Measurements from ENCODE around the gene ZNF629.
"Not testable (repeated sequence)": the region's sequence is repeated elsewhere in the genome, so short reads cannot be mapped to it uniquely, and the experiment has no call there.

ZNF629 gene

DNA sequence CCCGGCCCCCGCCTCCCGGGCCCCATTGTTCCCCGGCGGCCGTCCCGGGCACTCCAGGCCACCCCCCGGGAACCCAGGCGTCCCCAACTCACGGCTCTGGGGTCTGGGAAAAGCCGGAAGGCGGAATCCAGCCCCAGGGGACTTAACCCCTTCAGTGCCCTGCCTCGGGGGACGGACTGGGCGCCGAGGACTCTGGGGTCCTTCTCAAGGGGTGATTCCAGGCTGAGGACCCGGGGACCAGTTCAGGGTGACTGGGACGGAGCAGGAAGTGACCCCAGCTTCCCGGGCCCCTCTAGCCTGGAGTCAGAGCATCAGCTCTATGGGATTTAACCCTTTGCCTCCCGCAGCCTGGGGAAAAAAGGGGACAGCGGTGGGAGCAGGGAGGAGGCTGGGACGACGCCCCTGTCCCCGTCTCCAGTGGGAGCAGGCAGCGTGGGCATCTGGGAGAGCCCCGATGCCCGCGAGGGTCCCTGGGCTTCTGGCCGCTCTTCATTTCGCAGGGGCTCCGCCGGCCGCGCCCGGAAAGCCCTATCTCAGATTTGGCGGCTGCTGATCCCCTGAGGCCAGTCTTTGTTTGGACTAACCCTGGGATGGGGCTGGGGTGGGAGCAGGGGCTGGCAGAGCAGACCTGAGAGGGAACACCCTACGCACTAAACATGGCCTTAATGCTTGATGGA is at the start of gene ZNF629:
Gene ZNF629, minus strand, starts transcription at position 270 of the 677 bp plus-strand sequence. CDS start 2,723 bp downstream, outside the sequence.
- in situ Hi-C loops (cut with MboI; ENCODE audit: low sequenced_read_pairs), result no loop called here

DNA sequence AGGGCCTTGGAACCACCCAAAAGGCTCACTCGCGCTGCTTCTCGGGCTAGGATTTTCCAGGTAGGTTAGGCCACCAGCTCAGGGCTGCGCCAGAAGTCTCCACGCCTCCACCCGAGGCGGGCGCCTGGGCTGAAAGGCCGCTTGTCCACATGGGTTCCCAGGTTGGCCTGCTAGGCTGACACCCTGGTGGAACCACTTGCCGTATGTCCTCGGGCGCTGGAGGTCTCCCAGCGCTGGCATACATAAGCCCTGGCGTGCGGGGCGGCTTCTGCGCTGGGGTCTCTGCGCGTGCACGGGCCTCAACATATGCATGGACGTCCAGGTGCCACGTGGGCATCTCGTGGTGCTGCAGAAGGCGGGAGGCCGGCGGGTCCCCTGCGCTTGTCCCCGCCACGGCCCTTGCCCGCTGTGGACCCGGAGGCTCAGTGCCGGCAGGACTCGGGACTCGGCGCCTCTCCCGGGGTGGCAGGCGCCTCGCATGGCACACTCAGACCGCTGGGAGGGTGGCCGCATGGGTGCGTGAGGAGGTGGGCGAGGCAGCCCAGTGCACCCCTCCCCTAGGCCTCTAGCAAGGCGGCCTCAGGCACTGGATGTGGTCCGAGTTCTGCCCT is 47.2 kb upstream of the ZNF629 start:
- in situ Hi-C loops (cut with MboI; ENCODE audit: low sequenced_read_pairs), result no loop called here

DNA sequence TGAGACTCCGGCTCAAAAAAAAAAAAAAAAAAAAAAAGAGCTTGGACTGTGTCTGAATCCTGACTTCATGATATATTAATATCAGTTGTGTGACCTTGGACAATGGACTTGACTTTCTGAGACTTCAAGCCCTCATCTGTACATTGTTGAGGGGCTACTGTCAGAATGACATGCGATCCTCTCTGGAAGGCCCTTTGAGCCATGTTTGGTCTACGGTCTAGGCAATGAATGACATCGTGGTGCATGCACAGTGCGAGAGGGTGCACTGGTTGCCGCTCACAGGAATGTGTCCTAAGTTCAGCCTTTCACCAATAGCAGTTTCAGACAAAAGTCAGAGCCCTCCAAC is 43.0 kb upstream of the ZNF629 start:
- in situ Hi-C loops (cut with MboI; ENCODE audit: low sequenced_read_pairs), result no loop called here

DNA sequence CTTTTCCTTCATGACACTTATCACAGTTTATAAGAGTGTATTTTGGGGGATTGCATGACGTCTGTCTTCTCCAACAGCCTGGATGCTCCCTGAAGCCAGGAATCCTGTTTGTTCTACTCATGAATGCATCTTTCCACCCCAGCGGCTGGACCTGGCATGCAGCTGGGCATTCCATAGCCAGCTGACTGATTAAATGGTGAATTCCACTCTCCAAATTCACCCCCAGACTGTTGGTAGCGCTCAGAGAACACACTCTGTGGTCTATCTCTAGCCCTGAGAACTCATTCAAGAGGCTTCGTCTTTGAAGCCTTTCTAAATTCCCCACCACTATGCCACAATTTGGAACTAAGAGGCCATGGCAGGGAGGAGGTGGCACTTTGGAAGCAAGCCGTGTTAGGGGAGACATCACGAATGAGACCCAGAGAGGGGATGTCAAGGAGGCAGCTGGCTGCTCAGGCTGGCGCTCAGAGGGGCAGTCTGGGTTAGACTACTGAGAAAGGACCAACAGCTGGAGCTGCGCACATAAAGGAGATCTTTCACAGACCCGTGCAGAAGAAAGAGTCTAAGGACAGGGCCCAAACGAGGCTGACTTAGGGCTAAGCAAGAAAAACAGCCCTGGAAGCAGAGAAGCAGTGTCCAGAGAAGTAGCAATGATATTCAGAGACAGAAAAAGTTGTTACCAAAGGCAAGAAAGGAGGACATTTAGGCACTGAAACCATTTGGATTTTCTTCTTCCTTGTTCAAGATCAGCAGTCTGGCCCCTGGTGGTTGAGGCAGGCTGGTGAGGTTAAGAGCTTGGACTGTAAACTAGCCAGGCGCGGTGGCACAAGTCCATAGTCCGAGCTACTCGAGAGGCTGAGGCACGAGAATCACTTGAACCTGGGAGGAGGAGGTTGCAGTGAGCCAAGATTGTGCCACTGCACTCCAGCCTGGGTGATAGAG is 42.4 kb upstream of the ZNF629 start:
- in situ Hi-C loops (cut with MboI; ENCODE audit: low sequenced_read_pairs), result no loop called here

DNA sequence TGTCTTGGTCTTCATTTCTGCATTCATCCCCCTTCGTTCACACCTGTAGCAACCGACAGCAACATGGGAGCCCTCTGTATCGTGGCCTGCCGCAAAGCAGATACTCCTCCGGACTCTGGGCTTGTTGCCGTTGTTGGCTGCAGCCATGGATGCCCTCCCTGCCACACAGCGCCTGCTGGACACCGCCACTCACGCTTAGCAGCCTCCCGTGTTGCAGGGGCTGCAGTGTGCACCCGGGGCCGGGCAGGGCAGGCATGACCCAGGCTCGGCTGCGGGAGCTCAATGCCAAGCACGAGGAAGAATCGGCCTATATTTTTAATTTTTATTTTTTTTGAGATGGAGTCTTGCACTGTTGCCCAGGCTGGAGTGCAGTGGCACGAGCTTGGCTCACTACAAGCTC is 34.9 kb upstream of the ZNF629 start:
- in situ Hi-C loops (cut with MboI; ENCODE audit: low sequenced_read_pairs), result no loop called here

DNA sequence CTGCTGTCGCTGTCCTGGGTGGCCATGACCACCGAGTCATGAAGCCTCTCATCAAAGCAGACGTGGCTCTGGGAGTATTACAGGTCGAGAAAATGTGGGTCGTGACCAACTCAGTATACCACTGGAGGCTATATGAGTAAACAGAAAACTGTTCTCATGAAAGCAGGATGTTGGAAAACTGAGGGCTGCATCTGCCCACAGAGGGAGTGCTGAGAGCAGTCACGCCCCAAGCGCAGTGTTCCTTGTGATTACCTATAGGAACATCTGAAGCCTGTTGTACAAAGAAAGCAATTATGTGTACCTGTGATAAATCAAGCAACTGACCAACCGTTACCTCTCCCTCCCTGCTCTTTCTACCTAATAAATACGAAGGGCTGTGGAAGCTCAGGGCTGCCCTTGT is 34.4 kb upstream of the ZNF629 start:
- in situ Hi-C loops (cut with MboI; ENCODE audit: low sequenced_read_pairs), result not testable (repeated sequence)

DNA sequence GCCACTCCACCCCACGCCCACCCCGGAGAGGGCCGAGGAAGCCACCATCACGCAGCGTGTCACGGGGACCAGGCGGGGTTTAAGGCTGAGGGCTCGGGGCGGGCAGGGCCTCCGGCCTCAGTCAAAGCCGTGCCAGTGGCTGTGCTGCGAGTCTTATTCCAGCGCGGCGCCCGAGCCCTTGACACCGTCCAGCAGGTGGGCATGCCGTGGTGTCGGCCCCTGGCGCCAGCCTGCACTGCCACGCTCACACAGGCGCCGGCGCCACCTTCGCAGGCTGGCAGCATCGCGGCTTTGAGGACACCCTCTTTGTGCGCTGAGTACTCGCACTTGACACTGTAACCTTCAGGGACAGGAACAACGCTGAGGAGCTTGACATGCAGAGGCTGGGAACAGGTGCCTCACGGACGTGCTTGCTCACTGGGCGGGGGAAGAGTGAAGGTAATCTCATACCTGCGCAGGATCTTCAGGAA is 34.0 kb upstream of the ZNF629 start:
- in situ Hi-C loops (cut with MboI; ENCODE audit: low sequenced_read_pairs), result no loop called here

DNA sequence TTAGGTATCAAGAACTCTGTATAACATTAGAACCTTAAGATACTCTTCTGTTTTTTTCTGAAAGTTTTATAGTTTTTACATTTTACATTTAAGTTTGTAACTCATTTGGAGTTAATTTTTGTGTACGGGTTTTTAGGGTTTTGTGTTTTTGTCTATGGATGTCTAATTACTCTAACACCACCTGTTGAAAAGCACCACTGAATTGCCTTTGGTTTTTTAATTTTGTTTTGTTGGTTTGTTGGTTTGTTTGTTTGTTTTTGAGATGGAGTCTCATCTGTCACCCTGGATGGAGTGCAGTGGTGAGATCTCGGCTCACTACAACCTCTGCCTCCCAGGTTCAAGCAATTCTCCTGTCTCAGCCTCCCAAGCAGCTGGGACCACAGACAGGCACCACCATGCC is 29.8 kb upstream of the ZNF629 start:
- in situ Hi-C loops (cut with MboI; ENCODE audit: low sequenced_read_pairs), result no loop called here

DNA sequence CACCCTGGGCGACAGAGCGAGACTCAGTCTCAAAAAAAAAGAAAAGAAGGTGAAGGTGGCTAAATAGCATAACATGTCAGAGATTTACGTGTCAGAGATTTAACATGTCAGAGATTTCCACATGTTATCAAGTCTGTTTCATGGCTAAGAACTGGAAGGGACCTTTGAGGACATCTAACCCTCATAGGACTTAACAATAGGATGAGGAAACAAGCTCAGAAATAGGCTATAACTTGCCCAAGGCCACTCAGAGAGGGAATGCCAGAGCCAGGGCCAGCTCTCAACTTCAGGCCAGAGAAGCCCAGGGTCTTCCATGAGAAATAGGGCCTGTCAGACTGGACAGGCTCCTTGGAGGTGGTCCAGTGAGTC is 26.8 kb upstream of the ZNF629 start:
- in situ Hi-C loops (cut with MboI; ENCODE audit: low sequenced_read_pairs), result no loop called here

DNA sequence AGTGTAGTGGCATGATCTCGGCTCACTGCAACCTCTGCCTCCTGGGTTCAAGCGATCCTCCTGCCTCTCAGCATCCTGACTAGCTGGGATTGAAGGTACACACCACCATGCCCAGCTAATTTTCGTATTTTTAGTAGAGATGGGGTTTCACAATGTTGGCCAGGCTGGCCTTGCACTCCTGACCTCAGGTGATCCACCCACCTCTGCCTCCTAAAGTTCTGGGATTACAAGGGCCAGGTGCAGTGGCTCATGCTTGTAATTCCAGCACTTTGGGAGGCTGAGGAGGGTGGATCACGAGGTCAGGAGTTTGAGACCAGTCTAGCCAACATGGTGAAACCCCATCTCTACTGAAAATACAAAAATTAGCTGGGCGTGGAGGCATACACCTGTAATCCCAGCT is 22.7 kb upstream of the ZNF629 start:
- in situ Hi-C loops (cut with MboI; ENCODE audit: low sequenced_read_pairs), result not testable (repeated sequence)

DNA sequence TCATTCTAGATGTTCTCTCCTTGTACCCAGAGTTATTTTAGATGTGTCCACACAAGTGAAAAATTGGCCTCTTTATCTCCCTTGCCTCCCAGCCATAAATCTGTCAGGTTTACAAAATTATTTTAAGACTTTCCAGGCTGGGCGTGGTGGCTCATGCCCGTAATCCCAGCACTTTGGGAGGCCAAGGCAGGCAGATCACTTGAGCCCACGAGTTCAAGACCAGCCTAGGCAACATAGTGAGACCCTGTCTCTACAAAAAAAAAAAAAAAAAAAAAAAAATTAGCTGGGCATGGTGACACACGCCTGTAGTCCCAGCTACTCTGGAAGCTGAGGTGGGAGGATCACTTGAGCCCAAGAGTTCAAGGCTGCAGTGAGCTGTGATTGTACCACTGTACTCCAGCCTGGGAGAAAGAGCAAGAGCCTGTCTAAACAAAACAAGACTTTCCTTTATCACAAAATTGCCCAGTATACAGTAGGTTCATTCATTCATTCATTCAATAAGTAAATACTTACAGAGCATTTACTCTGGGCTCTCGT is 22.0 kb upstream of the ZNF629 start:
- in situ Hi-C loops (cut with MboI; ENCODE audit: low sequenced_read_pairs), result not testable (repeated sequence)

DNA sequence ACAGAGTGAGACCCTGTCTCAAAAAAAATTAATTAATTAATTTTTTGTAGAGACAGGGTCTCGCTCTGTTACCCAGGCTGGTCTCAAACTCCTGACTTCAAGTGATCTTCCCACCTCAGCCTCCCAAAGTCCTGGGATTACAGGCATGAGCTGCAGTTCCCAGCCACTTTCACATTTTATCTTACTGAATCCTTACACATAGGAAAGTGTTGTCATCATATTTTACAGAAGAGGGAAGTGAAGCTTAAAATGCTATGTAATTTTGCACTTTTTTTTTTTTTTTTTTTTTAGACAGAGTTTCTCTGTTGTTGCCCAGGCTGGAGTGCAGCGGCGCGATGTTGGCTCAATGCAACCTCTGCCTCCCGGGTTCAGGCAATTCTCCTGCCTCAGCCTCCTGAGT is 21.1 kb upstream of the ZNF629 start:
- in situ Hi-C loops (cut with MboI; ENCODE audit: low sequenced_read_pairs), result no loop called here

DNA sequence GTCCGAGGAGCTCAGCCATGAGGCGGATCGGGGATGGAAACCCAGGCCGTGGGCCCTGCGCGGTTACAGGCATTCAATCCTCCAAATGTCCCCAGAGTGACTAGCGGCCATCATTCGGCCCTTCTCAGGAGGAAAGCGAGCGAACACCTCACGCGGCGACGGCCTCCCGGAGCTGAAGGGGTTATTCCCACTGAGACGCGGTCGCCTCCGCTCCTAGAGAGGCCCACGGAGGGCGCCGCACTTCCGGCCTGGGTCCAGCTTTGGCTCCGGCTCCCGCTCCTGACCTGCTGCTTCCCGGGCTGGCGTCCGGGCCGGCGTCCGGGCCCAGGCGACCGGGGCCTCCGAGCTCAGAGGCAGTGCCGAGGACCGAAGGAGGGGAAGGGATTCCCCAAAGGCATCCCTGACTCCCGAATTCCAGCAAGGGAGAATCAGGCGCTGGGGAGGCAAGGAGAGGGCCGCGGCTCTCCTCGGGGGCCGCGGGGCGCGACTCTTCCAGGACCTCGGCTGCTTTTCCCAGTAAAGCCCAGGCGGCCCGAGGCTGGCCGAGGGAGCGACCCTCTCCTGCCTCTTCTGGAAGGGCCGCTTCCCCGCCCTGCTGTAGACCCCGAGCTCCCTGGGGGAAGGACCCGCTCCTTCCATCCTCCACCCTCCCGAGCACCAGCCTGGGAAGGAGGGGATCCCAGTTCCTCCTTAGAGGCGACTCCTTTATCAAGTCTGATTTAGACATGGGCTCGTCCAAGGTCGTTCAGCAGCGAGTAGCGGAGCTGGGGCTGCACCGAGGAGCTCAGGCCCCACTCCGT is 18.6 kb upstream of the ZNF629 start:
- in situ Hi-C loops (cut with MboI; ENCODE audit: low sequenced_read_pairs), result no loop called here

DNA sequence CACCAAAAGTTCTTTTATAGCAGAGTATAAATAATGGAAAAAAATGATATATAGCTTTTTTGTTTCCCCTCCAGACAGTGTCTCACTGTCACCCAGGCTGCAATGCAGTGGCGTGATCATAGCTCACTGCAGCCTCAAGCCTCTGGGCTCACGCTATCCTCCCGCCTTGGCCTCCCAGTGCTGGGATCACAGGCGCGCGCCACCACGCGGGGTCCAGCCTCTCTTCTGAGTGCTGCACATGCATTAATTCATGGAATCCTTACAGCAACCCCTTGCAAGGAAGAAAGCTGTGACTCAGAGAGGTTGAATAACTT is 18.0 kb upstream of the ZNF629 start:
- in situ Hi-C loops (cut with MboI; ENCODE audit: low sequenced_read_pairs), result no loop called here

DNA sequence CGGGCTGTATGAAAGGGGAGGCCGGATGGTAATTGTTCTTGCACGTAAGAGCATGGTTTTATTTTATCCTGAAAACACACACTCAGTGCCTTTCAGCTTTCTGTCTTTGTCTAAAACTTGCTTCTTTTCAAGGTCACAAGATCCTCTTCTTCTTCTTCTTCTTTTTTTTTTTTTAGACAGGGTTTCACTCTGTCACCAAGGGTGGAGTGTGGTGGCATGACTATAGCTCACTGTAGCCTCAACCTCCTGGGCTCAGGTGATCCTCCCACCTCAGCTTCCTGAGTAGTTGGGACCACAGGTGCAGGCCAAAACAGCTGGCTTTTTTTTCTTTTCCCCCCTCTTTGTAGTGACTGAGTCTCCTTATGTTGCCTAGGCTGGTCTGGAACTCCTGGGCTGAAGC is 15.9 kb upstream of the ZNF629 start:
- in situ Hi-C loops (cut with MboI; ENCODE audit: low sequenced_read_pairs), result no loop called here

DNA sequence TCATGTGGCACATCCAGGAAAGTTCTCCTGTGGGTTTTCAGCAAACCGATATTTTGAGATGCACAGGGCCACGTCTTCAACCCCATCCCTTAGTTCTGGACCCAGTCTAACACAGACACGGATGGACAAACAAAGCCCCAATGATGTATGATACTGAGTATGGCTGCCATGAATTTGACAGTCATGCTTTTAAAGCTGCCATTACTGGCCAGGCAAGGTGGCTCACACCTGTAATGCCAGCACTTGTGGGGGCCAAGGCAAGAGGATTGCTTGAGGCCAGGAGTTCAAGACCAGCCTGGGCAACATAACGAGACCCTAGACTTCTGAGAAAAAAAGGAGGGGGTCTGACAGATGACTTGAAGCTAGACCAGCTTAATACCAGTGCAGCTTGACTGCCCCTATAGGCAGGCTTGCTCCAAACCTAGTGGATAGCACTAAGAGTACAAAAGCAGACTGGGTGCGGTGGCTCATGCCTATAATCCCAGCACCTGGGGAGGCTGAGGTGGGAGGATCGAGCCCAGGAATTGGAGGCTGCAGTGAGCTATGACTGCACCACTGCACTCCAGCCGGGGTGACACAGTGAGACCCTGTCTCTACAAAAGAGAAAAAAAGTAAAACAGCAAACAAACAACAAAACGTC is 10.8 kb upstream of the ZNF629 start:
- in situ Hi-C loops (cut with MboI; ENCODE audit: low sequenced_read_pairs), result no loop called here

DNA sequence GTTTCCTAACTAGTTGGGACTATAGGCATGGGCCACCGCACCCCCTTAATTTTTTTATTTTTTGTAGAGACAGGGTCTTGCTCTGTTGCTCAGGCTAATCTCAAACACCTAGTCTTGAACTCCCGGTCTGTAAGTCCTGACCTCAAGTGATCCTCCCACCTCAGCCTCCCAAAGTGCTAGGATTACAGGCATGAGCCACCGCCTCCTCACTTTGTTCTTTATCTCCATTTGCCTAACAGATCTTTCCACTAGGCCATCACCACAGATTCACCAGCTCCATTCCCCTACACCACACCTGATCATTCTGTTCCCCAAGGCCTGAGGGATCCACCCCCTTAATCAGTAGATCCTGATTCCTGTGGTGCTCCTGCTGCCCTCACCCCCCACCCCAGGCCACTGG is 7.6 kb upstream of the ZNF629 start:
- in situ Hi-C loops (cut with MboI; ENCODE audit: low sequenced_read_pairs), result no loop called here

DNA sequence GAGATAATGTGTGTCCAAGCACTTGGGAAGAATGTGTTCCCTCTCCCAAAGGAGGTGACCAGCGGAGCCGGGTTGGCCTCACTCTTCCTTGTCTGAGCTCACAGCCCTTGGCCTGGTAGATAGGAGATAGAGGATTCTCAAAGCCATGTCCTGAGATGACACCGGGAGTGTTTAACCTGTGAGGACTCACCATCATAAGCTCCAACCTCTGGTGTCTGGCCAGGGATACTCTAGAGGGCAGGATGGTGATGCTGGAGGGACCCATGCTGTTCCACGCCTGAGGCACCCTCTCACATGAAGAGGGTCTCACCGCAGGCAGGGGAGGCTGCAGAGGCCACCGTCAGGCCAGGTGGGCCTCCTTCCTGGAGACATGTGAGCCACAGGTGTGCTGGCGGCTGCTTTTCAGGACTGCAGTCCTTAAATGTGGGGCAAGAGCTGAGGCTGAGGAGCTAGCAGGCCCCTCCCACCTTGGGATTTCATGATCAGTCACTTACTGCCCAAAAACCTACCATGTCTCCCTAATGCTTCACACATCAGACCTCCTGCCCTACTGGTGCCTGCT is 6.6 kb upstream of the ZNF629 start:
- in situ Hi-C loops (cut with MboI; ENCODE audit: low sequenced_read_pairs), result no loop called here

DNA sequence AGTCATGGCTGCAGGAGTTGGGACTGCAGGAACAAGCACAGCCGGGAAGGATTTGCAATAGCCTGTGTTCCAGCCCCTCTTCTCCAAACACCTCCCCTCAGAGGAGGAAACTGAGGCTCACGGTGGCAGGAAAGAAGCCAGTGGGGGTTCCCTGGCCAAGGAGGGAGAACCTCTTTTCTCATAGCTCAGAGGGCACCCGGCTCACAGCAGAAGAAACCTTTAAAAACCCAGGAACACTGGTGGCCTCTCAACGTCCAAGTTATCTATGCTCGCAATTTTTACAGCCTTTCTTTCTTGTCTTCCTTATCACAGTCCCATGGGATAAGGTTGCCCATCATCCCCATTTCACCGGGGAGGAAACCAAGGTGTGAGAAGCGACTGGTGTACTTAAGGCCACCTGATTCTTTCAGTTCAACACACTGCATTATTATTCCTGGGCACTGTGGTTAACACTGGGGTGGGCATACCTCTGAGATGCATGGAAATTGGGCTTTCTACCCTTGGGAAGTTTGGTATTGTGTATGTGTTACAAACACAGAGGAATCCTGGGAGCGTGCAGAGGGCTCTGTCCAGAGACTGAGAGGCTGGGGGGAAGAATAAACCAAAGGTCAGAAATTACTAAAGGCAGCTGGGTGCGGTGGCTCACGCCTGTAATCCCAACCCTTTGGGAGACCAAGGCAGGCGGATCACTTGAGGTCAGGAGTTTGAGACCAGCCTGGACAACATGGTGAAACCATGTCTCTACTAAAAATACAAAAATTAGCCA is 791 bp upstream of the ZNF629 start:
- in situ Hi-C loops (cut with MboI; ENCODE audit: low sequenced_read_pairs), result no loop called here

Data from HL-60/S4 treated with phorbol 12-myristate 13-acetate at 8.2 ng/mL for 4 days and 3 days (cell line).